GM12878 (cell line): ENCODE measurements around the gene EHF.

ENCODE experiments used
- ASH2L ChIP-seq: fragments of 300-600, 200-600 bp; sonication (generic); IDR thresholded peaks from 2 replicates; pipeline ENCODE4 v1.6.1; 2017; ENCODE audit warnings: low read depth, mild to moderate bottlenecking, borderline replicate concordance
- CBX3 ChIP-seq: fragments of 200-600 bp; sonication (generic); IDR thresholded peaks from 2 replicates; pipeline ENCODE4 v1.6.1; 2016; ENCODE audit warnings: low read depth, borderline replicate concordance
- CTCF ChIP-seq, 3 experiments: IDR thresholded peaks in 2 of 3; conservative IDR thresholded peaks in 1 of 3; 2 replicates each; pipeline ENCODE4 v1.5.1; 2011; ENCODE audit warnings: low read depth in 3 of 3, low read length in 3 of 3, mild to moderate bottlenecking in 3 of 3, control low read depth in 2 of 3, moderate library complexity in 2 of 3, inconsistent platforms in 1 of 3, mixed read lengths in 1 of 3; ENCODE audit not compliant: control insufficient read depth in 2 of 3, insufficient read depth in 1 of 3; ENCODE audit errors: extremely low read depth in 1 of 3
- E4F1 ChIP-seq: fragments of 450-650 bp; IDR thresholded peaks from 2 replicates; pipeline ENCODE4 v1.6.1; 2018; ENCODE audit warnings: borderline replicate concordance, mild to moderate bottlenecking; ENCODE audit not compliant: partially characterized antibody
- ZNF274 ChIP-seq: IDR thresholded peaks from one replicate; pipeline ENCODE4 v1.8.0; 2011; ENCODE audit not compliant: insufficient read length, insufficient read depth

- TF ChIP-seq CTCF (IDR thresholded peaks at IDR 0.05 in 2 of 3, conservative IDR thresholded peaks at IDR 0.05 in 1 of 3; ENCODE audit: control insufficient read depth in 2 of 3, extremely low read depth in 1 of 3, insufficient read depth in 1 of 3, low read depth in 3 of 3, low read length in 3 of 3): no peak
- no peak for TF ChIP-seq E4F1
- TF ChIP-seq CBX3: no peak
- TF ChIP-seq ASH2L: no peak
- no peak for TF ChIP-seq ZNF274
Measured at GRCh38 chr11:34604911-34605310, 16.0 kb upstream of the EHF start.
